Endothelial cell of umbilical vein (primary cell): Measurements from ENCODE around the gene PREP. TPM values are rescaled to one million over a fixed set of nuclear protein-coding genes. Genes with fewer than 3 reads are reported as not detected.

Experiments used
- BruUV-seq: library from RNA; stranded (reverse); fragments of 400-500 nt; replicated peaks from 2 replicates; lab custom pipeline; 2021; lab: Mats Ljungman, UMichigan
- CTCF ChIA-PET: fragments of 300-600, 350-600 bp; sonication (Branson Sonifier 250); formaldehyde crosslinking; loops from one replicate; lab custom pipeline; 2021; ENCODE audit warnings: antibody characterized with exemption, inconsistent platforms; lab: Charles Lee
- POLR2A ChIA-PET: fragments of 300-600, 350-600 bp; sonication (Branson Sonifier 250); formaldehyde crosslinking; loops from one replicate; lab custom pipeline; 2021; ENCODE audit warnings: antibody characterized with exemption, inconsistent platforms; lab: Charles Lee
- DNase-seq: peaks from one replicate; pipeline ENCODE4 v3.0.0-alpha.2; 2011; ENCODE audit warnings: low read depth, low spot score
- FAIRE-seq: peaks from 2 replicates; lab custom pipeline; 2011; peaks lifted over from hg19 to GRCh38; lab: Jason Lieb, UNC
- H2AFZ ChIP-seq: 2 replicates; pipeline ENCODE4 v1.6.0; 2012; ENCODE audit warnings: low read depth, low read length, control low read depth, inconsistent platforms
- H3K27ac ChIP-seq: 2 replicates; pipeline ENCODE4 v1.5.1; 2011; ENCODE audit warnings: low read depth, mild to moderate bottlenecking, control low read depth, low read length, moderate library complexity; ENCODE audit not compliant: insufficient read depth
- H3K27me3 ChIP-seq, 2 experiments: 2 replicates each; pipeline versions ENCODE4 v1.6.0 to v1.6.1; 2011; ENCODE audit warnings: low read length in 2 of 2, mixed read lengths in 1 of 2; ENCODE audit not compliant: control insufficient read depth in 2 of 2, insufficient read depth in 2 of 2
- H3K36me3 ChIP-seq, 2 experiments: 2 replicates in 1 of 2; 3 replicates in 1 of 2; pipeline ENCODE4 v1.5.1; 2011; ENCODE audit warnings: low read length in 2 of 2, mild to moderate bottlenecking in 1 of 2, moderate library complexity in 1 of 2; ENCODE audit not compliant: control insufficient read depth in 2 of 2, insufficient read depth in 2 of 2; ENCODE audit errors: extremely low read depth in 1 of 2
- H3K4me1 ChIP-seq: 3 replicates; pipeline ENCODE4 v1.5.1; 2011; ENCODE audit warnings: mild to moderate bottlenecking, low read length; ENCODE audit not compliant: control insufficient read depth, insufficient read depth; ENCODE audit errors: extremely low read depth
- H3K4me2 ChIP-seq: 2 replicates; pipeline ENCODE4 v1.6.1; 2011; ENCODE audit warnings: low read length, control low read depth, mixed read lengths; ENCODE audit not compliant: insufficient read depth
- H3K4me3 ChIP-seq, 3 experiments: fragments of 200-600 bp in 1 of 3; sonication (generic), shearing (Covaris generic) in 1 of 3; replicated peaks in 1 of 3; 2 replicates each; pipeline ENCODE4 v1.5.1; 2011 to 2016; ENCODE audit warnings: control low read depth in 3 of 3, low read length in 3 of 3, mild to moderate bottlenecking in 2 of 3, inconsistent platforms in 1 of 3, low read depth in 1 of 3, moderate library complexity in 1 of 3; ENCODE audit not compliant: insufficient read depth in 1 of 3
- H3K79me2 ChIP-seq: 2 replicates; pipeline ENCODE4 v1.6.0; 2012; ENCODE audit warnings: low read length, inconsistent platforms; ENCODE audit not compliant: control insufficient read depth, insufficient read depth
- H3K9ac ChIP-seq: replicated peaks from 2 replicates; pipeline ENCODE3; 2011; ENCODE audit warnings: low read length, control low read depth; ENCODE audit not compliant: insufficient read depth; ENCODE audit errors: extremely low read depth
- H3K9me1 ChIP-seq: replicated peaks from 3 replicates; pipeline ENCODE4 v1.6.0; 2011; ENCODE audit warnings: mild to moderate bottlenecking, low read length; ENCODE audit not compliant: control insufficient read depth, insufficient read depth; ENCODE audit errors: extremely low read depth
- H3K9me3 ChIP-seq: replicated peaks from 2 replicates; pipeline ENCODE4 v1.5.1; 2012; ENCODE audit warnings: low read length, inconsistent platforms; ENCODE audit not compliant: control insufficient read depth, insufficient read depth
- H4K20me1 ChIP-seq: replicated peaks from 2 replicates; pipeline ENCODE3; 2011; ENCODE audit warnings: mild to moderate bottlenecking, low read length; ENCODE audit not compliant: control insufficient read depth, insufficient read depth; ENCODE audit errors: extremely low read depth
- CTCF ChIP-seq, 2 donors: IDR thresholded peaks; 1 replicate in 1 of 2; 2 replicates in 1 of 2; pipeline ENCODE4 v1.5.1; 2011; ENCODE audit warnings: low read length in 2 of 2, mild to moderate bottlenecking in 2 of 2, moderate library complexity in 2 of 2, control low read depth in 1 of 2, inconsistent platforms in 1 of 2, low read depth in 1 of 2; ENCODE audit not compliant: insufficient read depth in 1 of 2; ENCODE audit errors: extremely low read depth in 1 of 2
- EZH2 ChIP-seq: IDR thresholded peaks from 2 replicates; pipeline ENCODE4 v1.6.1; 2012; ENCODE audit warnings: borderline replicate concordance, low read depth, mild to moderate bottlenecking, moderate library complexity, low read length, inconsistent platforms; ENCODE audit not compliant: severe bottlenecking
- FOS ChIP-seq: IDR thresholded peaks from 2 replicates; pipeline ENCODE4 v1.6.1; 2011; ENCODE audit warnings: mild to moderate bottlenecking, low read length, moderate library complexity, borderline replicate concordance; ENCODE audit not compliant: insufficient read depth
- GATA2 ChIP-seq: IDR thresholded peaks from 2 replicates; pipeline ENCODE4 v1.7.0; 2011; ENCODE audit warnings: low read depth, mild to moderate bottlenecking, moderate library complexity, mixed read lengths, low read length; ENCODE audit not compliant: insufficient read length, insufficient read depth
- JUN ChIP-seq: IDR thresholded peaks from 2 replicates; pipeline ENCODE4 v1.6.1; 2011; ENCODE audit warnings: borderline replicate concordance, low read depth; ENCODE audit not compliant: insufficient read length, insufficient read depth
- MAX ChIP-seq: IDR thresholded peaks from 2 replicates; pipeline ENCODE4 v1.6.1; 2011; ENCODE audit not compliant: insufficient read depth, insufficient read length
- MYC ChIP-seq: IDR thresholded peaks from one replicate; pipeline ENCODE4 v1.6.1; 2011; ENCODE audit warnings: mild to moderate bottlenecking, low read depth, low read length
- POLR2A ChIP-seq: IDR thresholded peaks from 2 replicates; pipeline ENCODE4 v1.6.1; 2012; ENCODE audit warnings: low read depth, mild to moderate bottlenecking, control low read depth, low read length
- POLR2AphosphoS5 ChIP-seq: IDR thresholded peaks from 2 replicates; pipeline ENCODE4 v1.6.1; 2012; ENCODE audit warnings: low read depth, mild to moderate bottlenecking, control low read depth, low read length, moderate library complexity; ENCODE audit not compliant: insufficient read depth
- dilution Hi-C: fragments of 300-500 bp; cut with MboI; formaldehyde crosslinking; loops from one replicate; pipeline ENCODE4 v1.15.0; 2019; ENCODE audit warnings: low sequenced_read_pairs; ENCODE audit not compliant: extremely low pct_ligation_motif_present
- intact Hi-C: fragments of 100-400 bp; cut with micrococcal nuclease; formaldehyde crosslinking; loops from one replicate; pipeline ENCODE4 v1.10.0; 2022
- polyA plus RNA-seq, 4 experiments: library from polyadenylated mRNA; depleted of rRNA in 3 of 4; stranded (reverse) in 3 of 4; unstranded in 1 of 4; fragments of >200 nt; gene quantifications; 2 replicates each; pipeline versions ENCODE4 v1.2.1 to v1.2.3, GENCODE V29; 2011 to 2012; ENCODE audit warnings: missing spikeins in 1 of 4
- total RNA-seq: library from RNA; stranded (reverse); gene quantifications from 2 replicates; pipeline ENCODE4 v1.2.3, GENCODE V29; 2021

Gene PREP
- total and polyA plus RNA-seq, 2 donors (not counting 3 experiments of a cell fraction or from before 2014, with no cell fraction given), result 17.2 to 37.7 TPM

- Histone ChIP-seq H3K9ac (no peak overlapping the region), H3K27me3 (no peaks in the 10 kb centered on the region), H3K4me3 (no peak overlapping the region), H3K9me1 (no peaks in the 10 kb centered on the region), H2AFZ (no peak overlapping the region), H3K36me3 (peaks cover 0 to 2% of the 10 kb centered on the region in 2 experiments), H3K79me2 (no peaks in the 10 kb centered on the region), H4K20me1 (no peaks in the 10 kb centered on the region), H3K27ac (no peak overlapping the region), H3K4me1 (no peaks in the 10 kb centered on the region), H3K4me2 (no peak overlapping the region), H3K9me3 (no peaks in the 10 kb centered on the region)
- dilution Hi-C loops, result no loop called here
- intact Hi-C loops, result loop anchor here (2.0 to 5.0 kb wide), 2 partner anchors 85 to 231 kb away; partner anchors contain the start of gene PREP
- CTCF ChIA-PET, result interaction anchor here (0.7 to 2.8 kb wide), 12 partner anchors 8 to 230 kb away, joined by 3 to 11 read pairs (median 4); partner anchors contain the start of gene PREP
- BruUV-seq, result no TSS peak
- FAIRE-seq, result no peak
- peak; percentile 2 for DNase-seq
- no peak for TF ChIP-seq JUN
- peak; percentile 11 to 25 for TF ChIP-seq CTCF (IDR thresholded peaks at IDR 0.05; ENCODE audit: extremely low read depth in 1 of 2, insufficient read depth in 1 of 2, low read depth in 1 of 2, low read length in 2 of 2)
- POLR2A ChIA-PET, result no interaction called here
Observed at GRCh38 chr6:105317607-105318533, 85.0 kb downstream of the PREP start.

- Histone ChIP-seq H3K9me1 (no peaks in the 10 kb centered on the region), H3K4me2 (no peak overlapping the region), H3K4me3 (no peak overlapping the region), H2AFZ (no peak overlapping the region), H3K27me3 (no peaks in the 10 kb centered on the region), H4K20me1 (no peaks in the 10 kb centered on the region), H3K36me3 (no peaks in the 10 kb centered on the region), H3K79me2 (no peaks in the 10 kb centered on the region), H3K9ac (no peak overlapping the region), H3K27ac (no peak overlapping the region), H3K4me1 (no peaks in the 10 kb centered on the region), H3K9me3 (no peaks in the 10 kb centered on the region)
- FAIRE-seq (no peak), DNase-seq (peak; percentile 6)
- ChIA-PET POLR2A (no interaction called here), CTCF (no interaction called here)
- no TSS peak for BruUV-seq
- intact Hi-C loops (no loop called here), dilution Hi-C loops (no loop called here)
- no peak for TF ChIP-seq FOS
- no peak for TF ChIP-seq JUN
- TF ChIP-seq POLR2AphosphoS5, result no peak
- no peak for TF ChIP-seq MYC
- TF ChIP-seq MAX, result no peak
- TF ChIP-seq GATA2, result no peak
- TF ChIP-seq CTCF (IDR thresholded peaks at IDR 0.05; ENCODE audit: extremely low read depth in 1 of 2, insufficient read depth in 1 of 2, low read depth in 1 of 2, low read length in 2 of 2), result no peak
- no peak for TF ChIP-seq EZH2
- TF ChIP-seq POLR2A, result no peak
Observed at GRCh38 chr6:105313211-105313610, 89.7 kb downstream of the PREP start.
